ENCODE data around the gene RAP1GAP2.
"Not testable (repeated sequence)": the region's sequence is repeated elsewhere in the genome, so short reads cannot be mapped to it uniquely, and the experiment has no call there.

Gene RAP1GAP2

GRCh38 chr17:2996810-2997670 lies 200.8 kb downstream of the RAP1GAP2 start:
- no peak for DNase-seq (ENCODE audit: low spot score)

GRCh38 chr17:2998469-2998901 lies 202.2 kb downstream of the RAP1GAP2 start:
- DNase-seq (ENCODE audit: low spot score) = not testable (repeated sequence)

GRCh38 chr17:3002538-3003295 lies 206.5 kb downstream of the RAP1GAP2 start:
- DNase-seq (ENCODE audit: low spot score) = peak; percentile 45

DNA sequence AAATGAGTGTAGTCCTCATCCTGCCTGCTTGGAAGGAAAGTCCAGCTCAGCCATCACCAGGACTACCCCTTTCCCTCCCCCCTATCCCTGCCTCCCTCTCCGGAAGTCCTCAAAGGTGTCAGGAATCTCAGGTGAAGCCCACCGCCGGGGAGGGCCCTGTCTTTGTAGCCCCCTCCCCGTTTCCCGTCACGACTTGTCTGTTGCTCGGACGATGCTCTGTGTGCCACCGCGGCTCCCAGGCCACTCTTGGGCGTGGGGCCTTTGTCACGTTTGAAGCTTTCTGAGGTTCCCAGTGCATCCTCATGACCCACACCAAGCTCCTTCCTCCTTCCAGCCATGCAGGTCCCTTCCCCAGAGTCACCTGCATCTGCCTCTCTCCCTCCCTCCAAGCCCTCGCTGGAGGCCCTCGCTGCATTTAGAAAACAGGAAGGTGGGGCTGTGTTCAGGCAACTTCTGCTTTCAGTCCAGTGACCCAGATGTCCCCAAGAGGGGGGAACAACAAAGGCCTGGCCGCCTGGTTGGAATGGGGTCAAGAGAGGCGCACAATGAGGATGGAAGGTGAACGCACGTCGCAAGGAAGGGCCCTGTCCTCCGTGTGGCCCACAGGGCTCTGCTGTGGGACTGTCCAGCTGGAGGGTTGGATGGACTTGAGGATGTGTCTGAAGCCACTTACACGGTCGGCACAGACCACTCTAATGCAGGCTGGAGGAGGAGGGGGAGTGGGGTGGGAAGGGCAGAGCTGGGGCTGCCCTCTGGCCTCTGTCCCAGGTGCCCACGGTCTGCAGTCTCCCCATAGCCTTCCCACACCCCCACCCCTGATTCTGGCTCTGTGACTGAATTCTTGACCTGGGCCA lies 207.3 kb downstream of the RAP1GAP2 start:
- peak; percentile 67 for DNase-seq (ENCODE audit: low spot score)

- peak; percentile 99 for DNase-seq (ENCODE audit: low spot score)
Measured at GRCh38 chr17:3004150-3004801, 208.0 kb downstream of the RAP1GAP2 start.

DNA sequence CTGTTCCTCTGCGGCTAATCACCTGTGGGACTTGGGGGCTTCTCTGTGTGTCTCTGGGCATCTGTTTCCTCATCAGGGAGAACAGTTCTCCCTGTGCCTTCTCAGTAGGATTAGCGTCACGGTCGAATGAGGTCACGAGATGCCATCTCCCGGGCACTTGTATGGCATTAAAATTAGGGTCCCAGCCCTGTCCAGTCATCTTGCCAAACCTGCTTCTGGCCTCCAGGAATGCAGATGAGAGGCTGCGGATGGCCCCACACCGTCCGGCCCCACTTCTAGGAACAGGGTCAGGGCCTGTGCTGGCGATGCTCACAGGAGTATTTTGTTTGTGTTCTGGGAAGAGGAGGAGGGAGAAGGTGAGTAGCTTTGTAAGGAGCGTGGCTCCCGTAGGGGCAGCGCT lies 208.7 kb downstream of the RAP1GAP2 start:
- DNase-seq (ENCODE audit: low spot score) = no peak

- no peak for DNase-seq (ENCODE audit: low spot score)
Measured at GRCh38 chr17:3005696-3006095, 209.5 kb downstream of the RAP1GAP2 start.

GRCh38 chr17:3006801-3007200 lies 210.6 kb downstream of the RAP1GAP2 start:
- no peak for DNase-seq (ENCODE audit: low spot score)

DNA sequence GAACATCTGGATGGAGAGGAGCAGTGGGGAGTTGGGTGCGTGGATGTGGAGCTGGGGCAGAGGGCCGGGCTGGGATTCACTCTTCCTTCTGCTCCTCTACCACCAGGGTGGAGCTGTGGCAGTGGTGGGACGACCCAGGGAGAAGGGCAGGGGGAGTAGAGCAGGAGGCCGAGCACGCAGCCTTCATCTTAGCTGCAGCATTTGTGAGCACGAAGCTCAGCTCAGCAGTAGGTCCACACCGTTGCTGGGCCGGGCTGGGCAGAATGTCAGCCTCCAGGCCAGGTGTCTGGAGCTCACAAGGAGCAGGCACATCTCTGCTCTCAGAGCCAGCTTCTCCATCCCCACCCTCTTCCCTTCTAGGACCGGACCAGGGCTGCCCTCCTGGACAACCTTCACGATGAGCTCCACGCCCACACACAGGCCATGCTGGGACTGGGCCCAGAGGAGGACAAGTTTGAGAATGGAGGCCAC lies 211.4 kb downstream of the RAP1GAP2 start:
- no peak for DNase-seq (ENCODE audit: low spot score)

GRCh38 chr17:3008336-3009288 lies 212.4 kb downstream of the RAP1GAP2 start:
- DNase-seq (ENCODE audit: low spot score) = no peak

DNA sequence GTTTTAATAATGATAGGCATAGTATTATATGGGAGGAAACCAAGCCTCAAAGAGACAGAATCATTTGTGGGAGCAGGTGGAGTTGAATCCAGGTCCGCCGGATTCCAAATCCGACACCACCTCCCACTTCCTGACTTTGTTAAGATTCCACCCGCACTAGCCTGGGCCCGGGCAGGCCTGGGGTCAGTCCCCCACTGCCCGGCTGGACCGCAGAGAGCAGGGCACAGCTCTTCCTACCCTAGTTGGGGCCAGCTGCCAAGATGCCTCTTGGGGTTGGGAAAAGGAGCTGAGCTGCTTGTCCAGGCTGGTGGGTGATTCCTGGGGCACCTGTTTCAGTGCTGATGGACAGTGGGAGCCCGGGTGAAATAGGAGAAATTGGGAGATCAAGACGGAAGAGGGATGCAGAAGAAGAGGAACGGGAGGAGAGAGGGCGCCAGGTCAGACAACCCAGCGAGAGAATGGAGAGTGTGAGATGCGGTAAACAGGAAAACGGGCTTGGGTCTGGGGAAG lies 213.2 kb downstream of the RAP1GAP2 start:
- no peak for DNase-seq (ENCODE audit: low spot score)

DNA sequence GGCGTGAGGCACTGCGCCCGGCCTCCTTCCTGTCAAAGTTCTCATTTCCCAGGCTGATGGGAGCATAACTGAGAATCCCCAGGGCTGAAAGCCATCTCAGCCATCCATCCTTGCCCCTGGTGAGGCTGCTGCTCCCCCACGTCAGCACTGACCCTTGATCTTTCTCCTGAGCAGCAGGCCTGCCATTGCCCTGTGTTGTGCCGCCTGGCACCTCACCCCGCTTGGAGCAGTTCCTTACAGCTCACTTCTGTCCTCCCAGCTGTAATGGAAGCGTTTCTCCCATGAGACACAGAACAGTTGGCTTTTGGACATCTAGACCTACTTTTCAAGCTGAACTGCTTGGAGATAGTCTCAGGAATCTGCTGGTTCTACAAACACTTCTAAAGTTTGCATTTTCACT lies 215.7 kb downstream of the RAP1GAP2 start:
- DNase-seq (ENCODE audit: low spot score) = no peak

DNA sequence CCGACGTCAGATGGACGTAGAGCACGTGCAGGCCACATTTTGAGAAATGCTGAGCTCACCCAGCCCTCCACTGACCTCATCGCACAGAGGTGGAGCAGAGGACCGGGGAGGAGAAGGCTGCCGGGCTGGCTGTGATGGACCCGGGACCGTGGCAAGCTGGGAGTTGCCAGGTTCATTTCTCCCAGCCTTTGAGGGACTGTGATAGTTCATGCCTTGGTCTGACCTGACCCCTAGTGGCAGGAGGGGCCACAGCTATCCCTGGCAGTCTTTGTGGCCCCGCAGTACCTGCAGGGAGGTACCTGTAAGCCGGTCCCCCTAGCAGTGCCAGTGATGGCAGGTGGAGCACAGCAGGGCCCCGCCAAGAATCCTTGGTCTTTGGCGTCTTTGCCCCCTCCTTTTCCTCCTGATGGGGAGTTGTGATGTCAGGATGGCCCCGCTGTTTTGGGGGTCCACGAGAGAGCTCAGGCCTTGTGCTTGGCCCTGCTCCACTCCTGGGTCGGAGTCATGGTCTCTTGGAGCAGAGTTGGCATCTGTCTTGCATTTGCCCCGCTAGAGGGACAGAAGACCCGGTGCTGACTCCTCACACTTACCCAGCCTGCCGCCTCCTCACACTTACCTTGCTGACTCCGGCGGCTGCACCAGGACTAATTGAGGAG lies 216.8 kb downstream of the RAP1GAP2 start:
- peak; percentile 79 for DNase-seq (ENCODE audit: low spot score)

DNA sequence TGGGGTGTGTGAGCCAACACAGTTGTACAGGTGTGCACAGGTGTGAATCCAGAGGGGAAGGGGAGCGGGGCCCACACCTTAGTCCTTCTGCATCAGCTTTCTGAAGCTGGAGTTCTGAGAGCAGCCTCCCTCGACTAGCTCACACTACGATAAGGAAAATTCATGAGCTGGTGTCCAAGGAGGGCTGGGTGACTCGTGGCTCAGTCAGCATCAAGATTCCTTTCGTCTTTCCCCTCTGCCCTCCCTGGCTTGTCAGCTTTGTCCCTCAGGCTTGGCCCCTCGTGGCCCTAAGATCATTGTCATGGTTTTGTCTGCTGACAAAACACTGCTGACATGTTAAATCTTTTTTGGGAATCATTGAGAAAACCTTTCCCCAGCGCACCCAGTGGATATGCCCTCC lies 219.7 kb downstream of the RAP1GAP2 start:
- no peak for DNase-seq (ENCODE audit: low spot score)

DNA sequence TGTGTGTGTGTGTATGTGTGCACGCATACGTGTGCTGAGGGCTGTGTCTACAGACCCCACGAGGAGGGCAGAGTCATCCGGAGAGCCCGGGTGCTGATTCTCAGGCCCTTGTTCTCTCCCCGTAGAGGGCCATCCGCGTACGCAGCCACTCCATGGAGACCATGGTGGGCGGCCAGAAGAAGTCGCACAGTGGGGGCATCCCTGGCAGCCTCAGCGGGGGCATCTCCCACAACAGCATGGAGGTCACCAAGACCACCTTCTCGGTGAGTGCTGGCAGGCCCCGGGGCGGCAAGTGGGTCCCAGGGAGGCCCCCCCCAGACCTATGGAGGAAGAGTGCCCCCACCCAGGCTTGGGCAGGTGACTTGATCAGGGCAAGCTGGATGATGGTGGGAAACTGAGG lies 221.7 kb downstream of the RAP1GAP2 start:
- no peak for DNase-seq (ENCODE audit: low spot score)

DNA sequence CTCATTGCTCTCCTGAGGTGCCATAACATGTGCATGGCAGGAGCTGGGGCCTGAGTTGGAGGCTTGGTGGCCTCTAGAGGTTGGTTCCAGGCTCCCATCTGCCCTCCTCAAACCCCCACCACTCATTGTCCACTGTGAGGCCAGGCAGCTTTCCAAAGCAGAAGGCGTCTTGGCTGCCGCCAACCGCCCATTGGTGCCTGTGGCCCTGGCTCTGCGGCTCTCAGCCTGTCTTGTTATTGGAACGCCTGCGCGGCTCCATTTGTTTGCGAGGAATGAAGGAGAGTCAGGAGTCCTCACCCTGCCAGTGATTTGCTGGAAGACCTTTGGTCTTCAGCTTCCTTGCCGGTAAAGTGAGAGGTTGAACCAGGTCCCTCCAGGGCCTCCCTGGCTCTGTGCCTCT lies 223.5 kb downstream of the RAP1GAP2 start:
- DNase-seq (ENCODE audit: low spot score) = no peak

DNA sequence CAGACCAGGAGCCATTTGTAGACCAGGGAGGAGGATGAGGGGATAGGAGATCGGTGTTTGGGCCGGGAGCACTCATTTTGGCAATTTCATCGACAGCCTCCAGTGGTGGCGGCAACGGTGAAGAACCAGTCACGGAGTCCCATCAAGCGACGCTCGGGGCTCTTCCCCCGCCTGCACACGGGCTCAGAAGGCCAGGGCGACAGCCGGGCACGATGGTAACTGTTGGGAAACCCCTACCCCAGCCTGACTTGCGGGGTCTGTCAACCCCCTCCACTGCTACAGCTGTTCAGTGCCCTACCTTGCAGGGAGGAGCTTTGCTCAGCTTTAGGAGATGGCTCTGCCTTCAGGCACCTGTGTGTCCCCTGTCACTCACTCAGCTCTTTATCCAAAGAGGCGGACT lies 224.1 kb downstream of the RAP1GAP2 start:
- DNase-seq (ENCODE audit: low spot score) = no peak

- DNase-seq (ENCODE audit: low spot score) = no peak
Measured at GRCh38 chr17:3022197-3022596, 226.0 kb downstream of the RAP1GAP2 start.

DNA sequence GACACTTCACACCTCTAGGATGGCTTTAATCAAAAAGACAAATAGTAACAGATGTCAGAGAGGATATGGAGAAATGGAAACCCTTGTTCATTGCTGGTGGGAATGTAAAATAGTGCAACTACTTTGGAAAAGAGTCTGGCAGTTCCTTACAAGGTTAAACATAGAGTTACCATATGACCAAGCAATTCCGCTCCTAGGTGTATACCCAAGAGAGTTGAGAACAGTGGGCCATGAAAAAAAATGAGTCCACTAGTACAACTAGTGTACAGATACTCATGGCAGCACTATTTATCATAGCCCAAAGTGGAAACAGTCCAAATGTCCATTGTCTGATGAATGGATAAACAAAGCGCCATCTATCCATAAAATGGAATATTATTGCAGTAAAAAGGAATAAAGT lies 228.1 kb downstream of the RAP1GAP2 start:
- DNase-seq (ENCODE audit: low spot score) = no peak
